HG03159 (cell line): ENCODE measurements around the gene ACAP2.
"Not testable (repeated sequence)": the region's sequence is repeated elsewhere in the genome, so short reads cannot be mapped to it uniquely, and the experiment has no call there.

Experiments
- ATAC-seq: cut with Tn5 transposase; IDR thresholded peaks from one replicate; pipeline ENCODE4 v1.9.1; 2021; ENCODE audit warnings: mild to moderate bottlenecking, moderate library complexity; ENCODE audit not compliant: unreplicated experiment

The ACAP2 gene, protein sequence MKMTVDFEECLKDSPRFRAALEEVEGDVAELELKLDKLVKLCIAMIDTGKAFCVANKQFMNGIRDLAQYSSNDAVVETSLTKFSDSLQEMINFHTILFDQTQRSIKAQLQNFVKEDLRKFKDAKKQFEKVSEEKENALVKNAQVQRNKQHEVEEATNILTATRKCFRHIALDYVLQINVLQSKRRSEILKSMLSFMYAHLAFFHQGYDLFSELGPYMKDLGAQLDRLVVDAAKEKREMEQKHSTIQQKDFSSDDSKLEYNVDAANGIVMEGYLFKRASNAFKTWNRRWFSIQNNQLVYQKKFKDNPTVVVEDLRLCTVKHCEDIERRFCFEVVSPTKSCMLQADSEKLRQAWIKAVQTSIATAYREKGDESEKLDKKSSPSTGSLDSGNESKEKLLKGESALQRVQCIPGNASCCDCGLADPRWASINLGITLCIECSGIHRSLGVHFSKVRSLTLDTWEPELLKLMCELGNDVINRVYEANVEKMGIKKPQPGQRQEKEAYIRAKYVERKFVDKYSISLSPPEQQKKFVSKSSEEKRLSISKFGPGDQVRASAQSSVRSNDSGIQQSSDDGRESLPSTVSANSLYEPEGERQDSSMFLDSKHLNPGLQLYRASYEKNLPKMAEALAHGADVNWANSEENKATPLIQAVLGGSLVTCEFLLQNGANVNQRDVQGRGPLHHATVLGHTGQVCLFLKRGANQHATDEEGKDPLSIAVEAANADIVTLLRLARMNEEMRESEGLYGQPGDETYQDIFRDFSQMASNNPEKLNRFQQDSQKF

DNA sequence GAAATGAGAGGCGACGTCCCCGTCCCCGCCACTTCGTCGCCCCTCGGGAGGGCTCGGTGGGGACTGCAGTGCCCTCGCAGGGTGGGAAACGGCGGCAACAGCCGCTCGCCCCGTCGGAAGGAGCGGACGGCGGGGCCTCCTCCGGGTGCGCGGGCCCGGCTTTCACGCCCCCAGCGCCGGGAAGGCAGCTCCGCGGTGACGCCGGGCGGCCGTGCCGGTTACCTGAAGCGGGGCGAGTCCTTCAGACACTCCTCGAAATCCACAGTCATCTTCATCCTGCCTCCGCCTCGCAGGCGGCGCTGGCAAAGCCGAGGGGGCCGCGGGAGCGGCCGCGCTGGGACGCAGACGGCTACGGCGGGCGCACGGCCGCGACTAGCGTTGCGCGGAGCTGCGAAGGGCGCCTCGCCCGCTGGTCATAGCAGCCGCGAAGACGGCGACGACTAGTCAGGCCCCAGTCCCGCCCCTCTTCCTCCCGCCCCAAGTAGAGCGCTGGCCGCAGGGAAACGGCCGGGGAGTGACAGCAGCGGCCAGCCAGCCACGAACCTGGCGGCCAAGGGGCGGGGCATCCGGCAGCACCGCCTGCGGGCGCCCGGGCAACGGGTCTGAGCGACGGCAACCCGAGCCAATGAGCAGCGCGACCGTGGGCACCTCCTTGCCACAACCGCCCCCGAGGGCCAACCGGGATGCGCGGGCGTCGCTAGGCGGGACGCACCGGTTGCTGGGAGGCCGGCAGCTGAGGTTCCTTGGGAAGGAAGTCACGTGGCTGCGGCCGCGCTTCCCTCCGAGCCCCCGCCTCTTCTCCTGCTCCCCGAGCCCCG, at the start of gene ACAP2:
Gene ACAP2, minus strand, starts transcription at position 448 of the 818 bp plus-strand sequence. Its CDS starts 173 bp downstream, at position 275.
- ATAC-seq, result peak; percentile 92

DNA sequence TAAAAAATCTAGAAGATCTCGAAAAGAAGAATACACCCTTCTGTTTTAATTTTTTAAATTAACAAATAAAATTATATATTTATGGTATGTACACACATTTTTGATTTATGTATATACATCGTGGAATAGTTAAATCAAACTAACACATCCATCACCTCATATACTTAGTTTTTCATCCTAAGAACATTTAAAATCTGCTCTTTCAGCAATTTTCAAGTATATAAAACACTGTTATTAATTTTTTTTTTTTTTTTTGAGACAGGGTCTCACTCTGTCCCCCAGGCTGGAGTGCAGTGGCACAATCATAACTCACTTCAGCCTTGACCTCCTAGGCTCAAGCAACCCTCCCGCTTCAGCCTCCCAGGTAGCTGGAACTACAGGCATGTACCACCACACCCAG, 32.8 kb upstream of the ACAP2 start:
- ATAC-seq, result no peak

DNA sequence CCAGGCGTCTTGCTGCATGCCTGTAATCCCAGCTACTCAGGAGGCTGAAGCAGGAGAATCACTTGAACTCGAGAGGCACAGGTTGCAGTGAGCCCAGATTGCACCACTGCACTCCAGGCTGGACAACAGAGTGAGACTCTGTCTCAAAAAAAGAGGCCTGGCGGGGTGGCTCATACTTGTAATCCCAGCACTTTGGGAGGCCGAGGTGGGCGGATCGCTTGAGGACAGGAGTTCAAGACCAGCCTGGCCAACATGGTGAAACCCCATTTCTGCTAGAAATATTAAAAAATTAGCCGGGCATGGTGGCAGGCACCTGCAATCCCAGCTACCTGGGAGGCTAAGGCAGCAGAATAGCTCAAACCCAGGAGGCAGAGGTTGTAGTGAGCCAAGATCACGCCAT, 32.3 kb upstream of the ACAP2 start:
- ATAC-seq, result not testable (repeated sequence)

DNA sequence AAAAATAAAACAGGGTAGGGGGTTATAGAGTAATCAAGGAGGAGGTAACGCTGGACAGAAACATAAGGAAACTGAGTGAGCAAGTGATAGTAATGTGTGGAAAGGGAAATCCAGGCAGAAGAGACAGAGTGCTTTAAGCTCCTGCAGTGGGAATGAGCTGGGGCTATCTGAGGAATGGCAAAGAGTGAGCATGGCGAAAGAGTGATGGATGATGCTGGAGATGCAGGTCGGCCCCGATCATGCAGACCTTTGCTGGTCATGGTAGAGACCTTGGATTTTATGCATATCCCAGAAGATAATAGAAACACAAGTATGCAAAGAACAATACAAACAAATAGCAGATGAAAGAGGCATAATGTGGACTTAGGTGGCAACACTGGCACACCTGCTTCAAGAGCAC, 26.0 kb upstream of the ACAP2 start:
- no peak for ATAC-seq

DNA sequence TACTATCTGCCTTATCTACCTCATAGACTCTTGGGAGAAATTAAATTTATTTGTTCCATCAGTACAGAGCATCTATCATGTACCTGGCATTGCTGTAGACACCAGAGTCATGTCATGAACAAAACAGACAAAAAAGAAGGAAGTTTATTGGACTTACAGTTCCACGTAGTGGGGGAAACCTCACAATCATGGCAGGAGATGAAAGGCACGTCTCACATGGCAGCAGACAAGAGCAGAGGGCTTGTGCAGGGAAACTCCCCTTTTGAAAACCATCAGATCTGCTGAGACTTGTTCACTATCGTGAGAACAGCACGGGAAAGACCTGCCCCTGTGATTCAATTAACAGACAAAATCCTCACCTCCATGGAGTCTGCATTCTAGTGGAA, 25.6 kb upstream of the ACAP2 start:
- no peak for ATAC-seq

DNA sequence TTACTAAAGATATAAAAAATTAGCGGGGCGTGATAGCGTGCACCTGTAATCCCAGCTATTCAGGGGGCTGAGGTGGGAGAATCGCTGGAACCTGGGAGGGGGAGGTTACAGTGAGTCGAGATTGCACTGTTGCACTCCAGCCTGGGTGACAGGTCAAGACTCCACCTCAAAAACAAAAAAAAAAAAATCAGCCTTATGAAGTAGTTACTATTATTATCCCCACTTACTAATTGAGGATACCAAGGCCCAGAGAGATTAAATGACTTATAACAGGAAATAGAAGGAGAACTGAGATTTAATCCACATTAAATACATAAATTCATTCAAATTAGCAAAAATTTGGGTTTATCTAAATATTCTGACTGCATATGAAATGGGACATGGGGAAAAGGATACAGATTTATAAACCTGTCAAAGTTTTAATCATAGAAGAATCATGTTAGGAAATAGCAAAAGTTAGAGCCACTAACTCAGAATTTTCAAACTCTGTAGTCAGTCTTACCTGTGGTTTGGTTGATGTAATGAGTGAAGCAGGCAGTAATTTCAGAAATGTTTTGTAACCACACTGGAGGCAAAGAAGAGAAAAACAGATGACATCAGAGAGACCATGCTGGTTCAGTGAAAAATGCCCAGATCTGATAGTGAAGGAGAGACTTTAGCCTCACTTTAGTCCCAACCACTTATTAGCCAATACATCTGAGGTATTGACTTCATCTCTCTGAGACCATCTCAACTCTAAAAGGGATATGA, 25.0 kb upstream of the ACAP2 start:
- no peak for ATAC-seq

DNA sequence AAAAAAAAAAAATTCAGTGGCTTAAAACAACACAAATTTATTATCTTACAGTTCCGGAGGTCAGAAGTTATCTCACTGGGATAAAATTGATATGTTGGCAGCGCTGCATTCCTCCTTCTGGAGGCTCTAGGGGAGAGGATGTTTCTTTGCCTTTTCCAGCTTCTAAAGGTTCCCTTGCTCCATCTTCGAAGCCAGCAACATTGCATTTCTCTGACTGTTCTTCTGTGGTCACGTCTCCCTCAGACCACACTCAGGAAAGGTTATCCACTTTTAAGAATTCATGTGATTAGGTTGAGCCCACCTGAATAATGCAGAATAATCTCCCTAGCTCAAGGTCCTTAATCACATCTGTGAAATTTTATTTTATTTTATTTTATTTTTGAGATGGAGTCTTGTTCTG, 23.4 kb upstream of the ACAP2 start:
- no peak for ATAC-seq

DNA sequence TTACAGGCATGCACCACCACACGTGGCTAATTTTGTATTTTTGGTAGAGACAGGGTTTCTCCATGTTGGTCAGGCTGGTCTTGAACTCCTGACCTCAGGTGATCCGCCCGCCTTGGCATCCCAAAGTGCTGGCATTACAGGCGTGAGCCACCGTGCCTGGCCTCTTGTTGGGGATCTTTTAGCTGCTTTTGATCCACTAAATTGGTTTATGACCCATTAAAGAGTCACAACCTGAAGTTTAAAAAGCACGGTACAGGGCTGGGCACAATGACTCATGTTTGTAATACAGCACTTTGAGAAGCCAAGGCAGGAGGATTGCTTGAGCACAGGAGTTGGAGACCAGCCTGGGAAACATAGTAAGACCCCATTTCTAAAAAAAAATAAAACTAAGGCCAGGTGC, 20.1 kb upstream of the ACAP2 start:
- not testable (repeated sequence) for ATAC-seq

DNA sequence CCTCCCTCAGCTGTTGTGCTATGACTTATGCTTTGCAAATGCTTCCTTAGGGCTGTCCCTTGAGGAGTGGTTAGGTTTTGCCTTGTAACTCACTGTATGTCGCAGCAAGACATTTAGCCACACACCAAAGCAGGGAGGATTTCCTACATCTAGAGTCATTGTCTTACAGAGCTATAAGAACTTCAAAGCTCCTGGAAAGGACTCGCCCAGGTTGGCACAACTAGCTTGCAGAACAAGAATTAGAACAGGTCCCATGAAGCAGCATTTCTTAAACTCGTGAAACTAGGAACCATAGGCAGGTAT, 19.4 kb upstream of the ACAP2 start:
- no peak for ATAC-seq

DNA sequence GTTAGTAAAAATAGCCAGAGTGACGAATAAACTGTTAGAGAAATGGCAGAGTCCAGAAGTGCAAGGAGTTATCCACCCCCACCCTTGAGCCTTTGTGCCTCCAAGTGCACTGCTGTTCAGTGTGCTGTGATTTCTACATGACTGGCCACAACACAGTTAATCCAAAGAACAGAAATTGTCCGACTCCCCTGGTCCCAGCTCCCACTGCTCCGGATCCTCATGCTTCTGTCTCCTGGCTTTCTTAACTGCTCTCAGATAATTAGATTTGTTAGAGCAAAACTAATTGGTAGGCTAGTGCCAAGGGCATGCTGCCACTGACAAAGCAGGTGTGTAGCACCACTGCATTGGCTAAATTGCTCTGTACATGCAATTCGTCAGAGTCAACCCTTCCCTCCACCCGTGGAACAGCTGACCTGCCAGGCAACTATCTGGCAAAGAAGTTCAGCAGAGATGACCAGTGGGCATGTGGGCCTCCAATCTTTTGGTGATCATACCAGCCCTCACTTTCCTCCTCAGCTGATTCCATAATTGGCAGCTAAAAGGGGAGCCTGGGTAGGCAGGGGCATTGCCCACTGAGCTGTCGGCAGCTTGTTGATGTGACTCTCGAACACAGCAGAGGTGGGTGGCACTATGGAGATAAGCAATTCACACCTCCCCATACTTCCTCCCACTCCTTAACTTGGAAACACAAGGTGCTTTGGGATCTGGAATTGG, 18.9 kb upstream of the ACAP2 start:
- no peak for ATAC-seq

DNA sequence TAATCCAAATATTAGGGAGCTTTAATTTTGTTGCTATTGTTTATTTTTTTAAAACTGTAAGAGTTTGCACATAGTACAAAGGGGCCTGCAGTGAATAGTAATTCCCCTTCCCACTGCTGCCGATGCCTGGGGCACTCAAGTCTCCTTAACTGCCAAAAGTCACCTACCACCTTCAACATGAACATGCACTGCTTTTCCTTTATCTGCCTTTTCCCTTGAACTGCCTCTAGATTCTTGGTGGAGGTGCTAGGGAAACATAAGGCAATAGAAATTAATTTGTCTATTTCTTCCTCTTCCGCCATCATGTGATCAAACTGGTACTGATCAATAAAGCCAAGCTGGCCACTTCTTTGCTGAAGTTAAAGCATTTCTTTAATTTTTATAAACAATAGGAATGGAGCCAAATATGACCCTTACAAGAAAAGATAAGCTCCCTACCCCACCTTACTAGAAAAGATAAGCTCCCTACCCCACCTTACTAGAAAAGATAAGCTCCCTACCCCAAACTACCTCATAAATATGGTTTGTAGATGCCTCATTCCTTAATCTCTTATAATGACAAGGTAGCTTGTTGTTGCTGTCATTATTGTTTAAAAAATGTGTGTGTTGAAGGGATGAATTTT, 17.4 kb upstream of the ACAP2 start:
- no peak for ATAC-seq

DNA sequence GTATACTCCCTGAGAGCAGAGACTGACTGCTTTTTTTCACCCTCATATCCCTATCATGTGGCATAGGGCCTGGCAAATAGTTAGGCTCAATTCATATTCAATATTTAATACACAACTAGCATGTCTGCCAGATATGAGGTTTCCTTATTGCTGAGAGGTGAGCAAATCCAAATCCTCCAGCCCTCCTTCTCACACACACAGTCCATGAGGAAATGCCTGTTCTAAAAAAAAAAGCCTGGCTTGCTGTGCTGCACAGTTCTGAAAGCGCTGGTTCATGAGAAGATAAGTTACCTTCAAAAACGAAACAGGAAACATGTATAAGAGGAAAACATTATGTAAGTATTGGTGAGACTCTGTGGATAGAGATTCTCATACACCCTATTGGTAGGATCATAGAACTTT, 15.5 kb upstream of the ACAP2 start:
- ATAC-seq, result peak; percentile 79

DNA sequence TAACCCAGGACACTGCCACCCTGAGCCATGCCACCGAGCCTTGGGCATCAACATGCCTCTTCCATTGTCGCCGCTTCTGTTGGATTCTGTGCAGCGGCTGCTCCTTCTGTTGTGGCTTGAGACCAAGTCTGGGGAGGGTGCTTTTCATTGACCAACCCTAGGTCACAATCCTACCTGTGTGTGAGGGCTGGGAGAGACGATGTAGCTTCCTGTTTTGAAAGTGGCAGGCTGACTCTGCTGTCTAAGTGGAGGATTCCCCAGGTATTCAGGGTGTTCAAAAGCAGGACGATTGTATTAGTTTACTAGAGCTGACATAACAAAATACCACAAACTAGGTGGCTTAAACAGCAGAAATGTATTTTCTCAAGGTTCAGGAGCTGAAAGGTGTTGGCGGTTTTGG, 13.0 kb upstream of the ACAP2 start:
- ATAC-seq, result no peak

DNA sequence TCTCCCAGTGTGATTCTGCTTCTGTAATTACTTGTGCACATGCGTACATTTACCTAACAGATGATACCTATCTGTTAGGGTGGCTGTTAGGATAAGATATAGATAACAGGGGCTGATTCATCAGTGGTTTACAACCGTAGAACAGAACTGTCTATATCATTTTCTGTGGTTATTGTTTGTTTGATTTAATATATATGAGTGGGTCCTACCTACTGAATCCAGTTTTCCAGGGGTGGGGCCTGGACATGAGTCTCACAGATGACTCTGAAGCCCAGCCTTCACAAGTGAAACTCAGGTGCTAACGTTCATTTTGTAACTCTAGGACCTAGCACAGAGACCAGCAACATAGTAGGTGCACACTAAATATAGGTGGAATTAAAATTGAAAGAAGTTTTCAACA, 10.4 kb upstream of the ACAP2 start:
- ATAC-seq, result no peak

DNA sequence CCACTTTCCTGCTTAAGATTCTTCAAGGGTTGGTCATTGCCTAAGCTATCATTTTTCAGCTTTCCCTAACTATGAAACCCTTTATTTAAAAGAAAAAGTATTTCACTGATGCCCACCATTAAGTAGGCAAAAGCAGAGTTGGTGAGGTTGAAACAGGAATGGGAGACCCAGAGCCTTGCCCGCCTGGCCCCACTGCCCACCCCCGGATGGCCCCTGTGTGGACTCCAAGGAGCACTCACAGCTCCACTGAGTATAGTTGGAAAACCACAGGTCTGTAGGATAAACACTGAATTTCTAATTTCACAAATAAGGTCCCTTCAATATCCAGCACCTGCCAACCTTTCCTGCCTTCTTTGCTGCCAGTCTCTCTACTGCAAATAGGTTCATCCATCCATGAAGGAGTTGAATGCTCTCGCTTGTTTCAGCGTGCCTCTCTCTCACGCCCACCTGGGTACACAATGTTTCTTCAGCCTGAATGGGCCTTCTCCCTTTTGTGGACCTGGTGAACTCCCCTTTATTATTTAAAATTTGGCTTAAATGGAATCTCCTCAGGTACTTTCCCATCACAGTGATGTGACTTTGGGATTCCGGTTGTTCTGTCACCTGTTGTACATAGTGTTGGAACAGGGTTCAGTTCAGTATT, 8.7 kb upstream of the ACAP2 start:
- ATAC-seq, result no peak

DNA sequence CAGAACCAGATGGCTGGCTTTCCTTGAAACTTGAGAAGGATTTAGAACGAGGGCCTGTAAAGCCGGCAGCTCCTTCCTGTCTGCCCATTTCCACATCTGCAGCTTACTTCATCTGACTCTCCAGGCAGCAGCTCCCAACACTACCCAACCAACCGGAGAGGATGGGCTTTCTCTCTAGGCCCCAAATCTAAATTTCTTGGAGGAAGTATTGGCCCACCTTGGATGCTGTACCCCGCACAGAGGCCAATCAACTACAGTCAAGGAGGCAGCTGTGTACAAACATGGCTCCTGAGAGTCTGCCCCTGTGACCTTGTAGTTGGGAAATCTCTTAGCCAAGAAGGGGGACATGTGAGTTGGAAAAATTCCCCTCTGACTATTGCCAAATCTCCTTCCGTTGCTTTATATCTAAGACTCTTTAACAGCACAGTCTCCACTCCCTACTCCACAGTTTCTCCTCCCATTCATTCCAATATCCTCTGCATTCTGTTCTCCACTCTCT, 8.0 kb upstream of the ACAP2 start:
- ATAC-seq, result no peak

DNA sequence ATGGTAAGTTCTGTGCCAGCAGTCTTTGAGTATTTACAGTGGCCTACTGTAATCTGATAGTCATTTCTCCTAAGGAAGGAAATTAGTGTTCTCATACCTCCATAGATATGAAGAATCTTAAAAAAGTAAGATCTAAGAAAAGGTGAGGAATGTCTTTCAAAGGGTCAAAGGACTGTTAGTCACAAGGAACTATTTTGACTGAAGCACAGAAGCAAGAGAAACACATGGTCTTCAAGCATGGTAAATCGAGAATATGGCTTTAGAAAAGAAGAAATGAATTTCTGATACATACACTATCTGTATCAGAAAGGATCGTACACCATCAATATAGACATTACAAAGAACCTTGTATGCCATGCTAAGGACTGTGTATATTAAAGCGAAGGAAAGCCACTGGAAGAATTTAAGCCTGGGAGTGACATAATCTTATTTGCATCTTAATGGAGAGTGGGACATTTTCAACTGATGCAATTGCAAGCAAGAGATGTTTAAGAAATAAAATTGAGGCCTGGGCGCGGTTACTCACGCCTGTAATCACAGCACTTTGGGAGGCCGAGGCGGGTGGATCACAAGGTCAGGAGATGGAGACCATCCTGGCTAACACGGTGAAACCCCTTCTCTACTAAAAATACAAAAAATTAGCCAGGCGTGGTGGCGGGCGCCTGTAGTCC, 5.5 kb upstream of the ACAP2 start:
- ATAC-seq, result no peak

DNA sequence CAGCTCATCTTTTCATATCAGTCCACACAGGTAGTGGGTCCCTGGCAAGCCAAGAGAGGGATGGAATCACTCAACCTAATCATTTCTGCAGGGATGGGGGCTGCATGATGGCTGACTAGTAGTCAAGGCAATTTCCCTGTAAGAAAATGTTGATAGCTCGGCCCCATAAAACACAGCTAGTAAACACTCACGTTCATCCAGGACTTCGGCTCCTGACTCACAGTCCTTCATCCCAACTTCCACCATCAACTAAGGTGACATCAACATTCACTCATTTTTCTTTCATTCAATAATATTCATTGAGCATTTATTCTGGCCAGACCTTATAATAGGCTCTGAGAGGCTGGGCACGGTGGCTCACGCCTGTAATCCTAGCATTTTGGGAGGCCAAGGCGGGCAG, 4.4 kb upstream of the ACAP2 start:
- no peak for ATAC-seq

DNA sequence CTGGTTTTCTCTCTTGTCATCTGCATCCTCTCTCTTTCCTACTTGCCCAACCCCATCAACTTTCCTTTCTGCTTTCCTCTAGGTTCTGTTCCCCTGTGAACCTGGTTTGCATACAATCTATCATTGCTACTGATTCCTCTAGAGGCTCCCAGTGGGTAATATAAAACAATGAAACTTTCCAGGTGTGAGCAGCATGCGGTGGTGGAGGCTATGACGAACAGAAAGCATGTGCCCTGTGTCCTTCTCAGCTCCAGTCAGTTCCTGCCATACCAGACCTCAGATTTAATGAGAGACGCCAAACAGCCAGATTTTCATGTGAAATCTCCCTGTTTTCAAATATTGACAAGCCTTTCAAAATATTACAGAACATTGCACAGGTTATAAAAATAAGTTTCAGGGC, 3.5 kb upstream of the ACAP2 start:
- ATAC-seq, result no peak
